KOPT-K1 (cell line): ENCODE measurements around the gene PGBD5.

Experiments
- H3K27ac ChIP-seq: fragments of 200-600 bp; sonication (generic); 2 replicates; pipeline ENCODE4 v1.5.1; 2016; ENCODE audit warnings: antibody characterized with exemption, mild to moderate bottlenecking, low read depth, low read length; ENCODE audit not compliant: poor library complexity, severe bottlenecking
- H3K36me3 ChIP-seq: fragments of 200-600 bp; sonication (generic); 2 replicates; pipeline ENCODE4 v1.5.1; 2017; ENCODE audit warnings: antibody characterized with exemption, mild to moderate bottlenecking, low read length, moderate library complexity; ENCODE audit not compliant: insufficient read depth
- H3K9me3 ChIP-seq: fragments of 200-600 bp; sonication (generic); 2 replicates; pipeline ENCODE4 v1.5.1; 2017; ENCODE audit warnings: antibody characterized with exemption, low read length, mild to moderate bottlenecking; ENCODE audit not compliant: insufficient read depth, poor library complexity, severe bottlenecking

PGBD5 gene

GRCh38 chr1:230394134-230394533, 32.0 kb downstream of the PGBD5 start:
- H3K27ac ChIP-seq: no peak overlapping the region
- no peaks in the 10 kb centered on the region for H3K9me3 ChIP-seq
- H3K36me3 ChIP-seq: no peaks in the 10 kb centered on the region

GRCh38 chr1:230393722-230394121, 32.4 kb downstream of the PGBD5 start:
- H3K9me3 ChIP-seq: no peaks in the 10 kb centered on the region
- H3K27ac ChIP-seq: no peak overlapping the region
- no peaks in the 10 kb centered on the region for H3K36me3 ChIP-seq

- Histone ChIP-seq H3K36me3 (no peaks in the 10 kb centered on the region), H3K27ac (no peak overlapping the region), H3K9me3 (no peaks in the 10 kb centered on the region)
These were observed 33.1 kb downstream of the PGBD5 start for GRCh38 chr1:230392920-230393521.

GRCh38 chr1:230392536-230392909, 33.6 kb downstream of the PGBD5 start:
- no peaks in the 10 kb centered on the region for H3K36me3 ChIP-seq
- H3K9me3 ChIP-seq: no peaks in the 10 kb centered on the region
- no peak overlapping the region for H3K27ac ChIP-seq

GRCh38 chr1:230391776-230392535, 34.2 kb downstream of the PGBD5 start:
- H3K36me3 ChIP-seq: no peaks in the 10 kb centered on the region
- no peak overlapping the region for H3K27ac ChIP-seq

GRCh38 chr1:230390371-230390770, 35.8 kb downstream of the PGBD5 start:
- Histone ChIP-seq H3K36me3 (no peaks in the 10 kb centered on the region), H3K27ac (no peak overlapping the region), H3K9me3 (no peaks in the 10 kb centered on the region)

More at GRCh38 chr1:230391776-230392535, 34.2 kb downstream of the PGBD5 start:
- H3K9me3 ChIP-seq: no peaks in the 10 kb centered on the region

GRCh38 chr1:230387876-230388275, 38.3 kb downstream of the PGBD5 start:
- Histone ChIP-seq H3K36me3 (no peaks in the 10 kb centered on the region), H3K27ac (no peak overlapping the region), H3K9me3 (no peaks in the 10 kb centered on the region)

GRCh38 chr1:230387296-230387695, 38.8 kb downstream of the PGBD5 start:
- no peaks in the 10 kb centered on the region for H3K36me3 ChIP-seq
- no peak overlapping the region for H3K27ac ChIP-seq
- H3K9me3 ChIP-seq: no peaks in the 10 kb centered on the region

GRCh38 chr1:230386637-230387262, 39.4 kb downstream of the PGBD5 start:
- Histone ChIP-seq H3K27ac (no peak overlapping the region), H3K9me3 (no peaks in the 10 kb centered on the region), H3K36me3 (no peaks in the 10 kb centered on the region)

- no peaks in the 10 kb centered on the region for H3K36me3 ChIP-seq
- H3K27ac ChIP-seq: no peak overlapping the region
- H3K9me3 ChIP-seq: no peaks in the 10 kb centered on the region
These were observed 40.2 kb downstream of the PGBD5 start for GRCh38 chr1:230385930-230386329.

- H3K27ac ChIP-seq: no peak overlapping the region
- H3K9me3 ChIP-seq: peaks cover 6% of the 10 kb centered on the region
- no peaks in the 10 kb centered on the region for H3K36me3 ChIP-seq
These were observed 41.0 kb downstream of the PGBD5 start for GRCh38 chr1:230385158-230385450.

- H3K27ac ChIP-seq: no peak overlapping the region
- H3K9me3 ChIP-seq: peaks cover 12% of the 10 kb centered on the region
- H3K36me3 ChIP-seq: no peaks in the 10 kb centered on the region
These were observed 41.6 kb downstream of the PGBD5 start for GRCh38 chr1:230384380-230385157.

- Histone ChIP-seq H3K9me3 (peaks cover 23% of the 10 kb centered on the region), H3K27ac (no peak overlapping the region), H3K36me3 (no peaks in the 10 kb centered on the region)
These were observed 42.7 kb downstream of the PGBD5 start for GRCh38 chr1:230383425-230383824.

- Histone ChIP-seq H3K36me3 (no peaks in the 10 kb centered on the region), H3K9me3 (peaks cover 34% of the 10 kb centered on the region), H3K27ac (no peak overlapping the region)
These were observed 44.1 kb downstream of the PGBD5 start for GRCh38 chr1:230382001-230382491.

- Histone ChIP-seq H3K36me3 (no peaks in the 10 kb centered on the region), H3K27ac (no peak overlapping the region), H3K9me3 (peaks cover 34% of the 10 kb centered on the region)
These were observed 44.5 kb downstream of the PGBD5 start for GRCh38 chr1:230381585-230381984.
